GM12892 (cell line): ENCODE data around the gene SMARCA2.

Source experiments
- DNase-seq: peaks from one replicate; pipeline ENCODE4 v3.0.0; 2011; ENCODE audit not compliant: insufficient read length
- FAIRE-seq: peaks from 2 replicates; lab custom pipeline; 2011; peaks lifted over from hg19 to GRCh38; lab: Jason Lieb, UNC
- POLR2A ChIP-seq: IDR thresholded peaks from 2 replicates; pipeline ENCODE4 v1.6.1; 2011; ENCODE audit warnings: low read depth, low read length, control low read depth
- POLR2AphosphoS5 ChIP-seq: IDR thresholded peaks from 2 replicates; pipeline ENCODE4 v1.6.1; 2011; ENCODE audit warnings: low read depth, low read length, control low read depth
- TAF1 ChIP-seq: IDR thresholded peaks from 2 replicates; pipeline ENCODE4 v1.6.1; 2011; ENCODE audit warnings: low read depth, mild to moderate bottlenecking, control low read depth, low read length, borderline replicate concordance

The SMARCA2 gene

DNA sequence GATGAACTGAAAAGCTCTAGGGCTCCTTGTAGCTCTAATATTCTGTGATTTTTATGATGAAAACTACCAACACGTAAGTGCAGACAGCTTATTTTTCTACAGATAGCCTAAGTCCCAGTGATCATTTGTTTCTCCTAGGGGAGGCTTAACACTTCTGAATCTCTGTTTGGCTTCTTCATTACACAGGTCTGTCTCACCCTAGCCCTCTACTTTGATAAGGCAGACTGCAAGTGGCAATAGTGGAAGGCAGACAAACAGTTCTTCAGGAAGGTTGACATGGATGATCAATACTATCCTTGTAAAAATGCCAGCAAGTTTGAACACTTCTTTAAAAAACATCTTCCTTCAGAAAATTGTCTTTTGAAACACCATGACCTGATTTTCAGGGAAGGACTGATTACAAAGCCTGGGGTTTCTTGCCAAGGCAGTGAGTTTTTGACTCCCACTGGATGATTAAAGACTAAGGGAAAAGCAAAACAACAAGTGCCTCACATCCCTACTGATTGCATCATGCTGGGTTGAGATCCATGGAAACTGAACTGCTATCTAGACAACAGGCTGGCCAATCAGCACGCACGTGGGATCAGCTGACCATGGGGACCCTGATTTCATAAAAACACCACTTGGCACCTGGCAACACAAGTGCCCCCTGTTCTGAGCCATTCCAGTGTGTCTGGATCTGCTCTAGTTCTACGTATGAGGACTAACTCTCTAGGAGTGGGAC, 212.2 kb downstream of the SMARCA2 start:
- FAIRE-seq (no peak), DNase-seq (no peak)
- no peak for TF ChIP-seq TAF1
- TF ChIP-seq POLR2AphosphoS5 = no peak
- no peak for TF ChIP-seq POLR2A

DNA sequence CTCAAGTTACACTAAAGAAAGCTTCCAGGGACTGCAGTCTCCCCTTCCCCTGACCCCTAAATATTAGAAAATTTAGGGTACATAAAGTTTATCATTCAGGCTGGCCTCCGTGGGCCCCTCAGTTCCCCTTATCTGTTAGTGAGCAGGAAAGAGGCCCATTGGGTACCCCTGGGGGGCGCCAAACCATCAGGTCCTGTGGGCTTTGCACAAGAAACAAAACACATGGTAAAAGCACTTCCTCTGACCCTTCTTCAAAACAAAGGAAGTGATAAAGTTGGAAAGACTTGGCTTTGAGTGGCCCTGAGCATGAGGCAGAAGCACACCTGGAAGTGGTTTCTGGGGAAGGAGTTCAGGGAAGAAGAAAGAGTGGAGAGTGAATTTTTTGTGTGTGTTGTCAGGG, 213.0 kb downstream of the SMARCA2 start:
- peak; percentile 21 for FAIRE-seq
- no peak for DNase-seq
- TF ChIP-seq POLR2AphosphoS5 = no peak
- no peak for TF ChIP-seq TAF1
- TF ChIP-seq POLR2A = no peak

DNA sequence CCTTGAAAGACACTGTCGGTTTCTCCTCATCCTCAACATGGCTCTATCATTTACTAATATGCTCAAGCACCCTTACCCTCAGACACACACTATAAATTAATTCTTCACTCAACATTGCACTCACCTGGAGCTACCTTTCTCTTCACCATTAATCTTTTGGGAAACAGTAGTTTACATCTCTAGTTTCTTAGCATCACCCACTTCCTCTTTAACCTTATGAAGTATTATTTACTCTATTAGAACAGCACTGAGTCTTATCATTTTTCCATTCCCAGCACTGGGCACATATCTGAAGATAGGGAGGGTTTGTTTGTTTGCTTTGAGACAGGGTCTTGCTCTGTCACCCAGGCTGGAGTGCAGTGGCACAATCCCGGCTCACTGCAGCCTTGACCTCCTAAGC, 213.5 kb downstream of the SMARCA2 start:
- TF ChIP-seq TAF1 (no peak), POLR2AphosphoS5 (no peak), POLR2A (no peak)
- DNase-seq (no peak), FAIRE-seq (no peak)

DNA sequence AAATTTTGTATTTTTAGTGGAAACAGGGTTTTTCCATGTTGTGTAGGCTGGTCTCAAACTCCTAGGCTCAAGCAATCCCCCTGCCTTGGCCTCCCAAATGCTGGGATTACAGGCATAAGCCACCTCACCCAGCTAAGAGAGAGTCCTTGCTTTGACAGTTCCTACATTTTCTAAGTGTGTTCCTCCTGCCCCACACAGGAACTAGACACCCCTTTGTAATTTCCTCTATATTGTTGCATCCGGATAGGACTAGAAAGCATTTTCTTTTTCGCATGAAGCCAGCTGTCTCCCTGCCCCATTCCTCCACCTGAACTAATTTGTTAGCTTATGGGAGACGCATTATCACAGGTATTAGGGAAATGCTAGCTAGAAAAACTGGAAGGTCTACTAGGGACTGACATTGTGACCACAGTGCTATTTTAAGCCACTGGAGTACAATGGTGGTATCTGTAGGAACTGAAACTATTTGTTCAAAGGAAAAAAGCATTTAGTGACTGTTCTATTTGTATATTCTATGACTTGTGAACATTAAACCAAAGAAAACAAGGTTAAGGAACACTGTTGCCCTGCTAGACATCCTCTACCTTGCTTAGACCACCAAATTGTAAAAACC, 214.1 kb downstream of the SMARCA2 start:
- FAIRE-seq = no peak
- TF ChIP-seq TAF1 (no peak), POLR2A (no peak), POLR2AphosphoS5 (no peak)
- no peak for DNase-seq

DNA sequence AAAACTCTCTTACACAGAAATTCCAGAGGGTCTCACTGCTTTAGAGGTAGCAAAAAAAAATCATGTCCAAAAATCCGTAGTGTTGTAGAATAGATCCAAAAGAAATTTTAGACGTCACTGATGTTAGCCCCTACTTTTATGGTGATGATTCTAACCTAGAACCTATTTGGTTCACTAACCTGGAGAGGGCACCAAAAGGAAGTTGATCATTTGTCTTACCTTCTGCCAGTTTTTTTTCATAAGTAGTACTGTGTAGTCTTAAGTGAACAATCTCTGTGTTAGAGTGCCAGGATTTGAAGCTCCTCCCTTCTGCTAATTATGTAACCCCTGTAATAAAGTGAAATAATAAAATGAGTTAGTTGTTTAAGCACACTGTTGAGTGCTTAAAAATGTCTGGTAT, 215.2 kb downstream of the SMARCA2 start:
- TF ChIP-seq POLR2A (no peak), TAF1 (no peak), POLR2AphosphoS5 (no peak)
- no peak for DNase-seq
- no peak for FAIRE-seq

DNA sequence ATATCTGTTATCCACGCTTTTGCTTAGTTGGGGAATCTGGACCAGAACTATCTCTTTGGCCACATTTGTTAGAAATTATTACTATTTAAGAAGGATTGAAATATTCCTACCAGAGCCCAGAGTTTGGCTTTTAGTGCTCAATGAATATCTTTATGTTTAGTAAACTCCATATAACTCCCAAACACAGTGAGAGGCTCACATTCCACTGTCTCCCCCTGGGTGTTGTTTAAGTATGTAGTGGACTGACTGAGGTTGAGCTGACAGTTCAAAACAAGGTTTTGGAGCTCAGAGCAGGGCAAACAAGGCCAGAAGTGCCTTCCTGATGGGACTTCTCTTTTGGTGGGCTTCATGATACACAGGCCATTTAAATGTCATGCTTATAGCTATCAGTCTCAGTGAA, 216.0 kb downstream of the SMARCA2 start:
- no peak for FAIRE-seq
- no peak for DNase-seq
- TF ChIP-seq POLR2AphosphoS5 (no peak), POLR2A (no peak), TAF1 (no peak)

DNA sequence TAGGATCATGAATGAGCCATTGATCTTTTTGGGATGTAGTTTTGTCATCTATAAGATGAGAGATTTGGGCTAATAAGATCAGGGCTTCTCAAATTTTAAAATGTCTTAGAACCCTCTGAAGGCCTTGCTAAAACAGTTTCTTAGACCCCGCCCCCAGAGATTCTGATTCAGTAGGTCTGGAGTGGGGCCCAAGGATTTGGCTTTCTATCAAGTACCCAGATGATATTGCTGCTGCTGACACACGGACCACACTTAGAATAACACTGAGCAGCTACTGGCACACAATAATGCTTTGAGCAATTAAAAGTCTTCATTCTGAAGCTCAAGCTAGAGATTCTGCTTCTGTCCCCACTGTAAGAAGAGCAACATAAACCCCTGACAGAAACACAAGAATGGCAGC, 216.7 kb downstream of the SMARCA2 start:
- no peak for FAIRE-seq
- no peak for DNase-seq
- TF ChIP-seq POLR2A (no peak), TAF1 (no peak), POLR2AphosphoS5 (no peak)

DNA sequence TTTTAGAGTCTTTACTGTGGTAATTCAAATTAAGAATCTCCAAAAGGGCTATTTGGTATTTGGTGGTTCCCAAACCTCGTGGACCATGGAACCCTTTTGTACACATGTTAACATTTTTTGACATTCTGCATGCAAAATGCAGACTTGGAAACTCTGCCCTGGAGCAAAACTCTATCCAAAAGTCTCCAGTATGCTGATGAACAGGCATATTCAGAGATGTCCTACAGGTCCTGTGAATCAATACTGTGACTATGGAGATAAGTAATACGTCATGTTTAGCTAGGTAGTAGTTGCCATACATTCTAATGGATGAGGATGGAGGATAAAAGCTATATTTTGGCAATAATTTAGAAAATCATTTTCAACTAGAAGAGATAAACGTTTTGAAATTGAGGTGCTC, 218.1 kb downstream of the SMARCA2 start:
- FAIRE-seq (no peak), DNase-seq (no peak)
- TF ChIP-seq POLR2AphosphoS5 (no peak), POLR2A (no peak), TAF1 (no peak)

DNA sequence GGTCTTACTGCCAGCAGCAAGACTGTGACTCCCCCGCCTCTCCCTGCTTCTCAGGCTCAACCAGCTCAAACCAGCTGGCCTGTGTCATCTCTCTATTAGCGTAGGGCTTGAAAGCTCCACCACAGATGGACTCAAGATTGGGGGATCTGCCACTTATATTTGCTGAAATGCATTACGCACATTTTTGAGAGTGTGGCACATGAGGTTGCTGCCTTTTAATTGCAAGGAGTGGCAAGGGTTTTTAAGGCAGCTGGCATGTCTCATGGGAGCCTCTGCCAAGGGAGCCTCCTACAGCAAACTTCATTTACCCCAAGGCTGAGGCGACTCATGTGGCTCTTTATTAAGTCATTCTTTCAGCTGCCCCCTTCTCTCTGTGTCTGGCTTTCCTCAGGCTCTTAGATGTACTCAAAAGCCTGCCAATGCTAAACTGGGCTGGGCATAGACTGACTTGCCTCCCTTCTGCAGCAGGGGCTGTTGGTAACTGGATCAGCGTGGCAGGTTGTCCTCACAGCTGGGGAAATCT, 219.3 kb downstream of the SMARCA2 start:
- DNase-seq (no peak), FAIRE-seq (no peak)

DNA sequence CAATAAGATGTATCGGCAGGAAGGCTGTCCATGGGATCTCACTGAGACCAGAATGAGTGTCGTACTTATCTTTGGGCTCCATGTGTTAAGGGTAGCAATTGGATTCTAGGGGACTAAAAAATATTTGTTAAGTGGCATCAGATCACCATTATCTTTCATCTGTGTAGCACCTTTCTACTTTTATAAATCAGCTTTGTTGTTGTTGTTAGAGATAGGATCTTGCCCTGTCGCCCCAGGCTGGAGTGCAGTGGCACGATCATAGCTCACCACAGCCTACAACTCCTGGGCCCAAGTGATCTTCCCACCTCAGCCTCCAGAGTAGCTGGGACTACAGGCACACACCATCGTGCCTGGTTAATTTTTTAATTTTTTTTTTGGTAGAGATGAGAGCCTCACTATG, 220.5 kb downstream of the SMARCA2 start:
- TF ChIP-seq POLR2AphosphoS5 (no peak), POLR2A (no peak), TAF1 (no peak)
- FAIRE-seq = no peak
- DNase-seq = no peak

More for the DNA sequence above, 219.3 kb downstream of the SMARCA2 start:
- no peak for TF ChIP-seq POLR2AphosphoS5
- TF ChIP-seq POLR2A = no peak
- no peak for TF ChIP-seq TAF1

DNA sequence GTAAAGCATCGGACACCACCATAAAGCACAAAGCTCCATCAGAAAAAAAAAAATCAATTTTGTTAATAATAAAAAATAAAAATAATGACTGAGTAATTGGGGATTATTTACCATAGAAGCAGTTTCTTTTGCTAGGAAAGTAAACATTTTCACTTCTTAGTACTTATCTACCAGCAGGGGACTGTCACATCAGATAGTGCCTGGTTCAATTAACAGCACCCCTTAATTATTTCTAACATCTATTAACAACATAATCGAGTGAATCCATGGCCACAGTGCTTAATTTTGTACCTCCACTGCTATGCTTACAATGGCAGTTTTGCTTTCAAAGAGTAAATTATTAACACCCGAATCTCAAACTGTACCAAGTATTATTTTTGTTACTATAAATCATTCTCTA, 221.7 kb downstream of the SMARCA2 start:
- FAIRE-seq (no peak), DNase-seq (no peak)
- TF ChIP-seq TAF1 (no peak), POLR2AphosphoS5 (no peak), POLR2A (no peak)

DNA sequence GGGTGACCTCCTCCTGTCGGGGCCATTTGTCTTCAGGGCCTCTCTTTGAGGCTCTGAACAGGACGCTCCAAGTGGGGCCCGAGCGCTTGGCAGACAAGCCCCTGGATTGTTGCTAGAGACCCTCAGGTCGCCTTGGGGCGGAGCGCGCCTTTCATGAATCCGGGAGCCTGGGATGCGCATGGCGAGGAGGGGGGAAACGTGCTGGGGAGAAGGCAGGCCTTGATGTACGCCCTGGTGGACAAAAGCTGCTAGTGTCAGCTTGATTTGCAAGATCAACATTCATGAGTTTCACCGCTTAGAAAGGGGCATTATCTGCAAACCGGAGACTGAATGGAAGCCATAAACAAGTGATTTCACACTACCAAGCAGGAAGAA, 226.3 kb downstream of the SMARCA2 start:
- no peak for DNase-seq
- TF ChIP-seq TAF1 (no peak), POLR2AphosphoS5 (no peak), POLR2A (no peak)
- FAIRE-seq = no peak
